Mesodermal cell (in vitro differentiated cells): ENCODE data around the gene UCP3.

ENCODE experiments used
- H3K27ac ChIP-seq: 2 replicates; pipeline ENCODE4 v1.7.0; 2013; ENCODE audit warnings: mild to moderate bottlenecking, low read depth, low read length, moderate library complexity; ENCODE audit not compliant: severe bottlenecking
- H3K36me3 ChIP-seq: 2 replicates; pipeline ENCODE4 v1.7.1; 2013; ENCODE audit warnings: mild to moderate bottlenecking, low read length, moderate library complexity; ENCODE audit not compliant: control insufficient read depth, insufficient read depth
- H3K4me1 ChIP-seq: one replicate; pipeline ENCODE4 v1.7.1; 2013; ENCODE audit warnings: mild to moderate bottlenecking, low read length; ENCODE audit not compliant: insufficient read depth, control insufficient read depth, poor library complexity, severe bottlenecking
- H3K4me3 ChIP-seq: 2 replicates; pipeline ENCODE4 v1.7.0; 2013; ENCODE audit warnings: low read length, control low read depth, mild to moderate bottlenecking; ENCODE audit not compliant: insufficient read depth, poor library complexity, severe bottlenecking; ENCODE audit errors: extremely low read depth
- H3K9me3 ChIP-seq: 2 replicates; pipeline ENCODE4 v1.7.1; 2013; ENCODE audit warnings: mild to moderate bottlenecking, low read length, moderate library complexity; ENCODE audit not compliant: control insufficient read depth
- WGBS, 2 experiments: methylation state at CpG; one replicate each; pipeline ENCODE4 v1.1.5; 2013; ENCODE audit warnings: missing lambda C conversion rate in 2 of 2; ENCODE audit not compliant: insufficient coverage in 2 of 2; 5-methylcytosine and 5-hydroxymethylcytosine counted together

UCP3 gene

GRCh38 chr11:73983741-73984538 is 24.9 kb downstream of the UCP3 start:
- H3K27ac ChIP-seq: peak overlapping the region; percentile 81
- H3K4me1 ChIP-seq: peaks cover 18% of the 10 kb centered on the region
- H3K36me3 ChIP-seq: peaks cover 13% of the 10 kb centered on the region
- H3K4me3 ChIP-seq: peak overlapping the region; percentile 53
- 79 to 88% methylated on average over 9 to 13 of the region's 18 CpGs for WGBS, 2 experiments
- no peaks in the 10 kb centered on the region for H3K9me3 ChIP-seq

- peak overlapping the region; percentile 81 for H3K27ac ChIP-seq
- H3K4me3 ChIP-seq: peak overlapping the region; percentile 53
- H3K36me3 ChIP-seq: peaks cover 20% of the 10 kb centered on the region
- 2 to 3% methylated on average over 40 to 52 of the region's 56 CpGs for WGBS, 2 experiments
- no peaks in the 10 kb centered on the region for H3K9me3 ChIP-seq
- peaks cover 18% of the 10 kb centered on the region for H3K4me1 ChIP-seq
Measured at GRCh38 chr11:73982990-73983740, 25.7 kb downstream of the UCP3 start.

DNA sequence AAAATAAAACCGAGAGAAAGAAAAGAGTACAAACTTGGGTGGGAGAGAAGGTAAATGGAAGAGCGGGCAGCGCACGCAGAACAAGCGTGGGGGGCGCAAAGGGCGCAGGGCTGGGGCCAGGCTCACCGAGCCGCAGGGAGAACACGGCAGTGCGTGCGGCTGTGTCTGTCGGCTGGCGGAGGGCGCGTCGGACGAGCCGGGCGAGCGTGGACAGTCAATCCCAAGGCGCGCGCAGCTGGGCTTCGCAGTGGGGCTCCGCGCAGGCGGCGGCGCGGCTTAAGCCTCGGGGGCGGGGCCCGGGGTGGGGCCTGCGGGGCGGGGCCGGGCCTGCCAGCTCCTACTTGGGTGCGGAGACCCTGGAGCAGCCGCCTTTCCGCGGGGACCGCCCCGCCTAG is 26.3 kb downstream of the UCP3 start, which contains the start of gene UCP2:
TSS of gene UCP2 (minus strand) at position 249 of the 395 bp plus-strand sequence. CDS start 4,465 bp downstream, outside the sequence.
- H3K4me1 ChIP-seq: peaks cover 18% of the 10 kb centered on the region
- WGBS, 2 experiments: 2% methylated on average over 19 to 40 of the region's 43 CpGs
- H3K4me3 ChIP-seq: peak within 1 kb of the TSS; percentile 53
- peaks cover 26% of the 10 kb centered on the region for H3K36me3 ChIP-seq
- peak within 1 kb of the TSS; percentile 81 for H3K27ac ChIP-seq
- no peaks in the 10 kb centered on the region for H3K9me3 ChIP-seq

DNA sequence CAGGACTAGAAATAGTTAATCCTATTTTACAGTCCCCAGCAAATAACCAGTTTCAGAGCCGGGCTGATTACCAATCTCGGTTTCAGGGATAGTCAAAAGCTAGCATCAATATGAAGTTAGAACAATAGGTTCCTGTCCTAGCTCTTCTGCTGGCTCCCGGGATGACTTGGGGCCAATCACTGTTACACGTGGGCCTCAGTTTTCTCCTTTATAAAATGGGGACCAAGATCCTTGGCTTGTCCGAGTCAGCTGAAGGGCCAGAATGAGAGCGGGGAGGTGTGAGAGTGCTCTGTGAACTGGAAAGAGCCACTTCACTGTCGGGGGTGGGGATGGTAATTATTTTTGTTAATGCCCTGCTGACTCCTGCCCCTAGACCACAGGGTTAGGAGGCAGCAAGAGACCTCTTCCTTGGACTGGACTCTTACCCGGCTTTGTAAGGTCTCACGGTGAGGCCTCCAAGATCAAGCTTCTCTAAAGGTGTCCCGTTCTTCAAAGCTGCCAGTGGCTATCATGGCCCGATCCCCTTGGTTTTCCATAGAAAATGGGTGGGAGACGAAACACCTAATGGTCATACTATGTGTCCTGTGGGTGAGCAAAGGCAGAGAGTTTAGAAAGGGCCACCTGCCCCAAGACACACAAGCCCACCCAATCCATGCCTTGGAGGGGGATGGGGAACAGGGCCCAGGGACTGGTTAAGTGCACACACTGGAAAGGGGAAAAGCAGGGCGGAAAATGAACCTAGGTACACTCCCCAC is 27.7 kb downstream of the UCP3 start:
- Histone ChIP-seq H3K4me1 (peaks cover 18% of the 10 kb centered on the region), H3K36me3 (peaks cover 40% of the 10 kb centered on the region), H3K9me3 (no peaks in the 10 kb centered on the region), H3K27ac (no peak overlapping the region), H3K4me3 (peak overlapping the region; percentile 53)
- whole genome bisulfite sequencing, 2 experiments: 92% methylated on average over 8 to 11 of the region's 13 CpGs

- Histone ChIP-seq H3K9me3 (no peaks in the 10 kb centered on the region), H3K27ac (no peak overlapping the region), H3K4me3 (no peak overlapping the region), H3K36me3 (peaks cover 49% of the 10 kb centered on the region), H3K4me1 (peaks cover 18% of the 10 kb centered on the region)
- 91 to 97% methylated on average over 2 to 4 of the region's 6 CpGs for WGBS, 2 experiments
Measured at GRCh38 chr11:73980001-73980961, 28.6 kb downstream of the UCP3 start.

DNA sequence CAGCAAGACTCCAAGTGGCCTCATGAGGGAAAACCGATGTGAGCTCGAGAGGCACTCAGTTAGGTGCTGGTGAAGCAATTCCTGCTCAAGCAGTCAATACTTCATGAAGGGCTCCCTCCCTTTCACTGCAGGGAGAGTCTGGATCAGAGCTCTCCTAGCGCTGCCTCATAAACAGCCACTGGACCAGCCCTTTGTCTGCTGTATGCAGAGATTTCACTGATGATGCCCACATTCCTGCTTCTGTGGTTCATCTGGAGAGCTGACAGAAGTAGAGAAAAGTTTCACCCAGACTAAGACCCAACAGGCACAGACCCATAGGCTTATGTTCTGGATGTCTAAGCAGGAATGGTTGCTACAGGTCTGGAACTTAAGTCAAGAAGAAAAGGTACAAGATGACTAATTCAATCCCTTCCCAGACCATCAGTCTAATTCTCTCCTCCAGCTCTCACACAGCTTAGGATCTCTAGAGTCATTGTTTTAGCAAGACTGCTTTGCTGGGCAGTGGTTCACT is 30.3 kb downstream of the UCP3 start:
- Histone ChIP-seq H3K9me3 (no peaks in the 10 kb centered on the region), H3K27ac (no peak overlapping the region), H3K4me3 (no peak overlapping the region), H3K4me1 (peaks cover 18% of the 10 kb centered on the region), H3K36me3 (peaks cover 59% of the 10 kb centered on the region)
- WGBS, 2 experiments: 81 to 94% methylated on average over 2 to 3 of the region's 3 CpGs

DNA sequence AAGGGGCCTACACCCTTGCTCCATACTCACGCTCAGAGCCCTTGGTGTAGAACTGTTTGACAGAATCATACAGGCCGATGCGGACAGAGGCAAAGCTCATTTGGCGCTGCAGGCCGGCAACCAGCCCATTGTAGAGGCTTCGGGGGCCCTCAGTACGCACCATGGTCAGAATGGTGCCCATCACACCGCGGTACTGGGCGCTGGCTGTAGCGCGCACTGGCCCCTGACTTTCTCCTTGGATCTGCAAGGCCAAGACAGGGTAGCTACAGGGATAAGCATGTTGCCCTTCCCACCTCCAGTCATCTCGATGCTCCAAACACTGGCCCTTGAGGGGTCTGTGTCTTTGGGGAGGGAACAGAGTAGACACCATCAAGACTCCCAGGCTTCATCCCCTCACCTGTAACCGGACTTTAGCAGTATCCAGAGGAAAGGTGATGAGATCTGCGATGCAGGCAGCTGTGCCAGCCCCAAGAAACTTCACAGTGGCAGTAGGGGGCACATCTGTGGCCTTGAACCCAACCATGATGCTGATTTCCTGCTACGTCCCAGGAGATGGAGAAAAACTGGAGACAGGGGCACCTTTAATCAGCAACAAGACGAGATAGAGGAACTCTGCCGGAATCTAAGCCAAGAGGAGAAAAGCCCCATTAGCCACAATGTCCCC is 30.9 kb downstream of the UCP3 start:
- Histone ChIP-seq H3K27ac (no peak overlapping the region), H3K36me3 (peaks cover 59% of the 10 kb centered on the region)
- 96 to 98% methylated on average over 16 to 17 of the region's 18 CpGs for WGBS, 2 experiments

GRCh38 chr11:73976451-73977151 is 32.3 kb downstream of the UCP3 start:
- Histone ChIP-seq H3K9me3 (no peaks in the 10 kb centered on the region), H3K27ac (no peak overlapping the region), H3K36me3 (peaks cover 59% of the 10 kb centered on the region), H3K4me3 (no peak overlapping the region), H3K4me1 (peaks cover 17% of the 10 kb centered on the region)
- 92 to 96% methylated on average over 13 to 14 of the region's 14 CpGs for WGBS, 2 experiments

More for the DNA sequence above, 30.9 kb downstream of the UCP3 start:
- H3K9me3 ChIP-seq: no peaks in the 10 kb centered on the region
- H3K4me3 ChIP-seq: no peak overlapping the region
- peaks cover 18% of the 10 kb centered on the region for H3K4me1 ChIP-seq

DNA sequence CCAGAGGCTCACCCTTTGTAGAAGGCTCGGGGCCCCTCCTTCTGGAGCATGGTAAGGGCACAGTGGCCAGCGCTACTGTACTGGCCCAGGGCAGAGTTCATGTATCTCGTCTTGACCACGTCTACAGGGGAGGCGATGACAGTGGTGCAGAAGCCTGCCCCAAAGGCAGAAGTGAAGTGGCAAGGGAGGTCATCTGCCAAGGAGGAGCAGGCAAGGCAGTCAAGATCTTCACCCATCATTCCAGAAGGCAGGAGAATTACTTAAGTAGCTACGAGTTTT is 33.5 kb downstream of the UCP3 start:
- Histone ChIP-seq H3K4me3 (no peak overlapping the region), H3K9me3 (no peaks in the 10 kb centered on the region), H3K36me3 (peaks cover 48% of the 10 kb centered on the region), H3K27ac (no peak overlapping the region), H3K4me1 (peaks cover 5% of the 10 kb centered on the region)
- WGBS, 2 experiments: 97 to 100% methylated on average over 2 to 6 of the region's 6 CpGs
